Mesangial cell (primary cell): Measurements from ENCODE around the gene S100A12. TPM values are rescaled to one million over a fixed set of nuclear protein-coding genes. Genes with fewer than 3 reads are reported as not detected.

Source experiments
- total RNA-seq: library from RNA; depleted of rRNA; stranded (reverse); fragments of >200 nt; gene quantifications from 2 replicates; pipeline ENCODE4 v1.2.3, GENCODE V29; 2015

Gene S100A12
- not detected in 2 replicates for total RNA-seq

DNA sequence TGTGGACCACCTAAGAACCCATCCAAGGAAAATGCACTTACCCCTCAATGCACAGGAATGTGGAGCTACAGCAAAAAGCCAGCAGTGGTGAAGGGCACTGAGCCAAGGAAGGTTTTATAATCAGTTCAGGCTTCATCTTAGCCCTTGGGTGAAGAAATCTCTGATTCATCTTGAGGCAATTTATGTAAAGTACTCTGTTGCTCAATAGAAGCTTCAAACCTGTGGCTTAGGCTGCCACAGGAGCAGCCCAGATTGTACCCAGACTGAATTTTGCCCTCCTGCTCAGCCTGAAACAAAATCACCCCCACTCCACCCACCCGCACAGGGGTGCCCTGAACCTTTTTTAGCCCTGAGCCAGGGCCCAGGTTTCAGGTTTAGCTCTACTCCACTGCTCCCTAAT is at the start of gene S100A12:
Gene S100A12, minus strand, starts transcription at position 111 of the 400 bp plus-strand sequence. CDS start 1,029 bp downstream, outside the sequence.

DNA sequence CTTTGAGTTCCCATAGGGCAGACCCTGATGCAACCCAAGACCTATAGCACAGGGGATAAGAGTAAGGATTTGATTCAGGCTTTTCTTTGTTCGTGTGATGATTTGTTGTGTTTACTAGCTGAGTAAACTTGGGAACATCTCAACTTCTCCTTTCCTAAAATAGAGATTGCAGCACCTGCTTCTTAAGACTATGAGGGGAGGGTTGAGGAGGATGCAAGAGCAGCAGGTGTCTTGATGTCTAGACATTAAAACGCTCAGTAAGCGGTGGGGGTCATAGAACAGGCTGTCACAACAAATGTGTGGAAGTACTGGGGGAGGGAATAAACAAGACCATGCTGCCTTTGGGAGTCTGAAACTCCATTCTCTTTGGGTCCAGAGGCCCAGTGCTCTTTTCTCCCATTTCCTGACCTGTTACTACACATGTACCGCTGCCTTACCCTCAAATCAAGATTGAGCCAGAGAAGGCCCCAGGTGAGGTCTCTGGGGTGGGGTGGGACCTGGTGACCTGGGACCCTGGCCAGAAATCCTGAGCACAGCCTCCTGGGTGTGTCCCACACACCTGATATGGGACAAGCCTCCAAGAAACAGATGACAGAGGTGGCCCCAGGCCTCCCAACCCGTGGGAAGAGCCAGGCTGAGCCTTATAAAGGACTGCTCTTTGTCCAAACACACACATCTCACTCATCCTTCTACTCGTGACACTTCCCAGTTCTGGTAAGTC is 40.6 kb upstream of the S100A12 start, which contains the start of gene S100A7A:
Gene S100A7A, plus strand, starts transcription at position 671 of the 721 bp plus-strand sequence. CDS start 1,563 bp downstream, outside the sequence.

DNA sequence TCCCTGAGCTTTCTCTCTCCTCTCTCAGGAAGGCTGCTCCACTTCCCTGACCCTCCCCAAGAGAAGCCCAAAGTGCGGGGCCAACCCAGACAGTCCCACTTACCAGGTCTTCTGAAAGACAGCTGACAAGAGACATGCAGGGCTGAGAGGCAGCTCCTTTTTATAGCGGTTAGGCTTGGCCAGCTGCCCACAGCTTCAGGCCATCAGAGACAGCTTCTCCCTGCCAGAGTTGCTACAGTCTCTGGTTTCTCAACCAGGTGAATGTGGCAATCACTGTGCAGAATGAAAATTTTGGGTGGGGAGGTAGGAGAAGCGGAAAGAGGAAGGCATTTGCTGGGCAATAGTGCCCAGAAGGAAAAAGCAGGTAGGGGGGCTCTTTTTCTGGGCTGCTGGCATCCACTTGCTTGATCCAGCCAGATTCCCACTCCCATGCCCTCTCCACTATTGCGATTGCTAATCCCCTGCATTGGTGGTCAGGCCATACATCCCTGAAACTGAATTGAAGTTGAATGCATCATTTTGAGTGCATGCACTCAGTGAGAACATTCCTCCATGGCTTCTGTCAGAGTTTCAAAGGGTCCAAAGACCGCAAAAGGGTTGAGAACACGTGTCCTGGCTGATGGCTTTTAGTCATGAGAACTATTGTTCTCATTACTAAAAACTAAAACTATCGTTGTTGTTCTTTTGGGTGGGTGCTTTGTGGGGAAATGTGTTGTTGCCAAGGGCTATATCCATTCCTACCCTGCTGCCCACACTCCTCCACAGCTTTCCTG is 15.7 kb upstream of the S100A12 start, which contains the start of gene S100A8:
Gene S100A8, minus strand, starts transcription at position 136 of the 773 bp plus-strand sequence. CDS start 538 bp downstream, outside the sequence.

DNA sequence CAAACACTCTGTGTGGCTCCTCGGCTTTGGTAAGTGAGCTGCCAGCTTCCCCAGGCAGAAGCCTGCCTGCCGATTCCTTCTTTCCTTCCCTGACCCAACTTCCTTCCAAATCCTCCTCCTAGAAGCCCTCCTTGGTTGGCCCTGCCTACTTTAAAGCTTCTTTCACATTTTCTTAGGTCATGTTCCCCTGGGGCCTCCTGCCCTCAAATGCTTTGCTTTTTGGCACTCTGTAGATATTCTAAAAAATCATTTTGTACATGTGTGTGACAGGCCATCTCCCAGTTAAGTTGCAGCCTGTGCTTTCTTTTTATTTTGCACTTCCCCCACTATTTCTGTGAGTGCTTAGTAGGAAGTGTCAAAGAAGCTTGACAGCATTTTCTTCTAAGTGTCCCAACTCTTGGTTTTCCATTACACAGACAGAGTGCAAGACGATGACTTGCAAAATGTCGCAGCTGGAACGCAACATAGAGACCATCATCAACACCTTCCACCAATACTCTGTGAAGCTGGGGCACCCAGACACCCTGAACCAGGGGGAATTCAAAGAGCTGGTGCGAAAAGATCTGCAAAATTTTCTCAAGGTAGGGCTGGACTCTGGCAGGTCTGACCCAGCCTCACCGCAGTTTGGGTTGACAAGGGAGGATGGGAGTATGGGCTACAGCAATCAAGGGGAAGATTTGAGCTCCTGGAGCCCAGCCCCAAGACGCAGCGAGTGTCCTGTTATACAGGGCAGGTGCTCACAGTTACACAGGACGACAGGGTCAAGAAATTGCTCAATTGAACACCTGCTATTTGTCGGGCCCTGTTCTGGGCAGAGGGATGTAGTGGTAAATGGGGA is 17.3 kb downstream of the S100A12 start, which contains the start of gene S100A9:
Gene S100A9, plus strand, starts transcription at position 2 of the 838 bp plus-strand sequence. Its CDS starts 430 bp downstream, at position 432.

DNA sequence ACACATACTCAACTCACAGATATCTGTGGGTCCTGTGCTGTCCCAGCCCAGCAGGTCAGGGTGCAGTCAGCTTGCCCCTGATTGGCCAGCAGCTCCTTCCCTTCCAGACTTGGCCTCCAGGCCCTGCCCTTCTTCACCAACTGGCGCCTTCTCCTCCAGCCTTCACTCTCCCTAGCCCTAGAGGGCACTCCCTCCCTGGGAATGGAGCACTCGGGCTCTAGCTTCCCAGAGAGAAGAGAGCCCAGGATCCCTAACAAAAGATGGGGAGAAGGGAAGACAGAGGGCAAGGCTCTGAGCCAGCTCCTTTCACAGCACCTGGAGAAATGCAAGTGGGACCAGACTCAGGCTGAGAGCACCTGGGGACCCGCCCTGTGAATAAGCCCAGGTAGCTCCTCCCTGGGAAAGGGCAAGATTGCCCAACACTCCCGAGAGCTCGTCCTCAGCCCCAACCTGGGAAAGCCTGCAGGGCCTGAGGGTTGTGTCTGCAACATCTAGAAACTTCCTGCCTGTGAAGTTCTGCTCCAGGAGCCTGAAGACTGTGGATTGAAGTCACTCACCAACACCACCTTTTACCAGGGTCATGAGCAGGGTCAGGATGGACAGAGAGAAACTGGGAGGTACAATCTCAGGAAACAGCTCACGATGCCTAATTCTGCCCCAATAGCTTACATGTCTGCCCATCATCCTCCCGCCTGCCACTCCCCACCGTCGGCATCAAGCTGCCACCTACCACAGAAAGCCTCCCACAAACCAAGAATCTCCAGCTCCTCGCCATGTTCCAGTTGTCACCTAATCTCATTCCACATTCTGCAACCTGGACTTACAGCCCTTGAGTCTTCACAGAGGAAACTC is 26.7 kb downstream of the S100A12 start, which contains the start of gene PGLYRP4:
Gene PGLYRP4, minus strand, starts transcription at position 331 of the 852 bp plus-strand sequence. CDS start 909 bp downstream, outside the sequence.

Other genes starting within 250 kb of the S100A12 start
- gene SPRR2G, start 224.7 kb downstream of the S100A12 start, total RNA-seq, result not detected in 2 replicates
- gene LELP1, start 172.2 kb downstream of the S100A12 start, total RNA-seq, result not detected in 2 replicates
- gene PRR9, start 158.0 kb downstream of the S100A12 start, total RNA-seq, result not detected in 2 replicates
- not detected in 2 replicates for gene LORICRIN, start 115.9 kb downstream of the S100A12 start, total RNA-seq
- not detected in 2 replicates for gene PGLYRP3, start 62.7 kb downstream of the S100A12 start, total RNA-seq
- gene PGLYRP4, start 26.8 kb downstream of the S100A12 start, total RNA-seq, result not detected in 2 replicates
- not detected in 2 replicates for gene S100A9, start 17.8 kb downstream of the S100A12 start, total RNA-seq
- gene S100A8, start 15.5 kb upstream of the S100A12 start, total RNA-seq, result not detected in 2 replicates
- gene S100A7A, start 40.9 kb upstream of the S100A12 start, total RNA-seq, result not detected in 2 replicates
- gene S100A7, start 85.0 kb upstream of the S100A12 start, total RNA-seq, result not detected in 2 replicates
- gene S100A6, start 160.4 kb upstream of the S100A12 start, total RNA-seq, result 1,631 and 1,651 TPM in 2 replicates
- 0.16 and 2.5 TPM in 2 replicates for gene S100A5, start 165.3 kb upstream of the S100A12 start, total RNA-seq
- gene S100A4, start 170.2 kb upstream of the S100A12 start, total RNA-seq, result 21.2 and 31.3 TPM in 2 replicates
- gene S100A3, start 173.6 kb upstream of the S100A12 start, total RNA-seq, result 5.8 and 42.2 TPM in 2 replicates
- gene S100A2, start 190.2 kb upstream of the S100A12 start, total RNA-seq, result 3.5 and 21.7 TPM in 2 replicates
- gene S100A16, start 237.5 kb upstream of the S100A12 start, total RNA-seq, result 433 and 734 TPM in 2 replicates
- gene S100A14, start 240.7 kb upstream of the S100A12 start, total RNA-seq, result 1.1 TPM in 1 of 2 replicates, not detected in the other